ENCODE data around the gene APOL6. TPM values are rescaled to one million over a fixed set of nuclear protein-coding genes. Genes with fewer than 3 reads are reported as not detected.
"Not testable (repeated sequence)": the region's sequence is repeated elsewhere in the genome, so short reads cannot be mapped to it uniquely, and the experiment has no call there.

Gene APOL6
- total RNA-seq, 1 experiment from 2014 or later, result 7.2 TPM

DNA sequence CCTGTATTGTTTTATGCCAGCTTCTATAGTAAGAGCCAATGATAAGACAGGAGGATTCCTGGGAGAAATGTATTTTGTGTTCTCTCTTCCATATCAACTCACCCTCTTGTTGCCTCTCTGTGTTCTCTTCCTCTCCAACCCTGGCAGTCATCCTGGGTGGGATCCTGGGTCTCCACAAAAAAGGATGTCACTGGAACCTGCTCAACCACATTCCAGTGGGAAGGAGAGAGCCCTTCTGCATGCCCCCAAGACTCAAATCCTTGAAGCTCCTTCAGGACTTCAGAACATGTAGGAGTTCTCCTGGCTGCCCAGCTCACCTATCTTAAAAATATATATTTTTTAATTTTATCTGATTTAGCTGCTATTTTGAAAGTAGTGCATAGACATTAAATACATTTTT, 26.1 kb downstream of the APOL6 start:
- no peak for DNase-seq (ENCODE audit: unreplicated experiment)
- ChIA-PET CTCF (no interaction called here), POLR2A (interaction anchor here (0.6 kb wide), 1 partner anchor 87 kb away, joined by 5 read pairs; no protein-coding TSS in a partner anchor)
- Mint-ChIP-seq H3K9me3 (ENCODE audit: unreplicated experiment) (no peaks in the 10 kb centered on the region), H3K27me3 (ENCODE audit: insufficient read depth, unreplicated experiment) (no peaks in the 10 kb centered on the region), H3K36me3 (ENCODE audit: insufficient read depth, unreplicated experiment) (no peaks in the 10 kb centered on the region), H3K27ac (ENCODE audit: low read depth, unreplicated experiment) (no peak overlapping the region), H3K4me1 (ENCODE audit: insufficient read depth, unreplicated experiment) (no peaks in the 10 kb centered on the region), H3K4me3 (ENCODE audit: unreplicated experiment) (no peak overlapping the region)
- BruUV-seq (replicated peaks), result no TSS peak
- intact Hi-C loops (cut with micrococcal nuclease), result no loop called here
- no peak for TF ChIP-seq CTCF (IDR thresholded peaks at IDR 0.05; ENCODE audit: unreplicated experiment)

DNA sequence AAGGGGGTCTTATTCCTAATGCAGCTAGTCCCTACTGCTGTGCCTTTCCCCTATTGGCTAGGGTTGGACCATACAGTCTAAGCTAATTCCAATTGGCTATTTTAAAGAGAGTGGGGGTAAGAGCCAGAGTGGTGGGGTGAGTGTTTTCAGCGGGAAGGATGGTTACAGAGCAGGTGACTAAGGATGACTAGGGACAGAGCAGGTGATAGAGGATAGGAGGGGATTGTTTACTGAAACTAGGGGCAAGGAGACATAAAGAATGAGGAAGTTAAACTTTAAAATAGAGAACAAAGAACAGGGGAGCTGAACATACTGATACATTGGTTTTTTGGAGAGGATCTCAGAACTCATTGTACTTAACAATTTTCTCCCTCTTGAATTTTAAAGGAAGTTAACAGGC, 27.8 kb downstream of the APOL6 start:
- H3K27me3 Mint-ChIP-seq (ENCODE audit: insufficient read depth, unreplicated experiment); BruUV-seq (replicated peaks); H3K4me3 Mint-ChIP-seq (ENCODE audit: unreplicated experiment); H3K36me3 Mint-ChIP-seq (ENCODE audit: insufficient read depth, unreplicated experiment); H3K27ac Mint-ChIP-seq (ENCODE audit: low read depth, unreplicated experiment); intact Hi-C loops (cut with micrococcal nuclease); H3K9me3 Mint-ChIP-seq (ENCODE audit: unreplicated experiment); DNase-seq (ENCODE audit: unreplicated experiment); H3K4me1 Mint-ChIP-seq (ENCODE audit: insufficient read depth, unreplicated experiment); POLR2A ChIA-PET: not testable (repeated sequence)
- CTCF ChIA-PET, result interaction anchor here (1.0 kb wide), 1 partner anchor 65 kb away, joined by 3 read pairs; no protein-coding TSS in a partner anchor

- DNase-seq (ENCODE audit: unreplicated experiment), result no peak
- intact Hi-C loops (cut with micrococcal nuclease), result no loop called here
- Mint-ChIP-seq H3K9me3 (ENCODE audit: unreplicated experiment) (no peaks in the 10 kb centered on the region), H3K36me3 (ENCODE audit: insufficient read depth, unreplicated experiment) (no peaks in the 10 kb centered on the region), H3K27ac (ENCODE audit: low read depth, unreplicated experiment) (no peak overlapping the region), H3K27me3 (ENCODE audit: insufficient read depth, unreplicated experiment) (no peaks in the 10 kb centered on the region), H3K4me1 (ENCODE audit: insufficient read depth, unreplicated experiment) (no peaks in the 10 kb centered on the region), H3K4me3 (ENCODE audit: unreplicated experiment) (no peak overlapping the region)
- ChIA-PET CTCF (interaction anchor here (0.8 kb wide), 1 partner anchor 257 kb away, joined by 3 read pairs; no protein-coding TSS in a partner anchor), POLR2A (interaction anchor here (0.6 kb wide), 1 partner anchor 43 kb away, joined by 3 read pairs; no protein-coding TSS in a partner anchor)
- BruUV-seq (replicated peaks), result no TSS peak
- no peak for TF ChIP-seq CTCF (IDR thresholded peaks at IDR 0.05; ENCODE audit: unreplicated experiment)
Observed at GRCh38 chr22:35677460-35678187, 29.4 kb downstream of the APOL6 start.

DNA sequence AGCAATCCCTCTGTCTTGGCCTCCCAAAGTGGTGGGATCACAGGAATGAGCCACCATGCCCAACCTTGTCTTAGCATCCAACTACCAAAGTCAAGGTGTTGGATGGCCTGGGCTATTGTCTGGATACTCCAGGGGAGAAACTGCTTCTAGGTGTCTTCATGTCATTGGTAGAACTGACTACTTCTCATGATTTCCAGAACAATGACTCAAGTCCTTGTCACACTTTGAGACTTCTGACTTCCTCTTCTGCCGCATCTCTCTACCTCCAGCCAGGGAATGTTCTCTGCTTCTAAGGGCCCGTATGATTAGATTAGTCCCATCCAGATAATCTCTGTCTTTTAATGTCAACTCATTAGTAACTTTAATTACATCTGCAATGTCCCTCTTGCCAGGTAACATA, 30.6 kb downstream of the APOL6 start:
- Mint-ChIP-seq H3K27ac (ENCODE audit: low read depth, unreplicated experiment) (no peak overlapping the region), H3K4me3 (ENCODE audit: unreplicated experiment) (no peak overlapping the region), H3K9me3 (ENCODE audit: unreplicated experiment) (no peaks in the 10 kb centered on the region), H3K27me3 (ENCODE audit: insufficient read depth, unreplicated experiment) (peaks cover 12% of the 10 kb centered on the region), H3K4me1 (ENCODE audit: insufficient read depth, unreplicated experiment) (no peaks in the 10 kb centered on the region), H3K36me3 (ENCODE audit: insufficient read depth, unreplicated experiment) (no peaks in the 10 kb centered on the region)
- intact Hi-C loops (cut with micrococcal nuclease), result no loop called here
- no peak for TF ChIP-seq CTCF (IDR thresholded peaks at IDR 0.05; ENCODE audit: unreplicated experiment)
- CTCF ChIA-PET, result interaction anchor here (0.6 kb wide), 1 partner anchor 84 kb away, joined by 3 read pairs; no protein-coding TSS in a partner anchor
- no TSS peak for BruUV-seq (replicated peaks)
- DNase-seq (ENCODE audit: unreplicated experiment), result no peak
- POLR2A ChIA-PET, result no interaction called here

DNA sequence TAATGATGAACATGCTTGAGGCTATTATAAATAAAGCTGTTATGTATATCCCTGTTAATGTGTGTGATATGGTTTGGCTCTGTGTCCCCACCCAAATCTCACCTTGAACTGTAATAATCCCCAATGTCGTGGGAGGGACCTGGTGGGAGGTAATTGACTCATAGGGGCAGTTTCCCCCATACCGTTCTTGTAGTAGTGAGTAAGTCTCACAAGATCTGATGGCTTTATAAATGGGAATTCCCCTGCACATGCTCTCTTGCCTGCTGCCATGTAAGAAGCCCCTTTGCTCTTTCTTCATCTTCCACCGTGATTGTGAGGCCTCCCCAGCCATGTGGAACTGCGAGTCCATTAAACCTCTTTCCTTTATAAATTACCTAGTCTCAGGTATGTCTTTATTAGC, 31.2 kb downstream of the APOL6 start:
- peaks cover 14% of the 10 kb centered on the region for H3K27me3 Mint-ChIP-seq (ENCODE audit: insufficient read depth, unreplicated experiment)
- H3K36me3 Mint-ChIP-seq (ENCODE audit: insufficient read depth, unreplicated experiment); POLR2A ChIA-PET; intact Hi-C loops (cut with micrococcal nuclease); DNase-seq (ENCODE audit: unreplicated experiment); BruUV-seq (replicated peaks); H3K4me1 Mint-ChIP-seq (ENCODE audit: insufficient read depth, unreplicated experiment); H3K9me3 Mint-ChIP-seq (ENCODE audit: unreplicated experiment); H3K27ac Mint-ChIP-seq (ENCODE audit: low read depth, unreplicated experiment); H3K4me3 Mint-ChIP-seq (ENCODE audit: unreplicated experiment): not testable (repeated sequence)
- CTCF ChIA-PET, result interaction anchor here (0.8 kb wide), 1 partner anchor 318 kb away, joined by 3 read pairs; no protein-coding TSS in a partner anchor

Data from MCF 10A (cell line).